Activated B cell treated with CpG ODN at 0.5 μM for 24 hours (primary cell): ENCODE data around the gene ZBTB33. TPM values are rescaled to one million over a fixed set of nuclear protein-coding genes. Genes with fewer than 3 reads are reported as not detected.

Source experiments
- ATAC-seq: fragments of 200-7000 bp; cut with Tn5 transposase; one replicate; pipeline ENCODE4 v1.10.0; 2021; ENCODE audit warnings: low read depth, mild to moderate bottlenecking, moderate library complexity
- CTCF ChIA-PET: fragments of 350-600 bp; sonication (Branson Sonifier 250); formaldehyde crosslinking; loops from one replicate; lab custom pipeline; 2021; ENCODE audit warnings: antibody characterized with exemption; lab: Charles Lee
- POLR2A ChIA-PET: fragments of 350-600 bp; sonication (Branson Sonifier 250); formaldehyde crosslinking; loops from one replicate; lab custom pipeline; 2021; ENCODE audit warnings: antibody characterized with exemption; lab: Charles Lee
- DNase-seq: peaks from one replicate; pipeline ENCODE4 v3.0.0; 2022
- H3K27ac Mint-ChIP-seq: one replicate; pipeline ENCODE4 v1.8.0; 2020; ENCODE audit warnings: mixed read lengths
- H3K27me3 Mint-ChIP-seq: one replicate; pipeline ENCODE4 v1.8.0; 2021; ENCODE audit warnings: mixed read lengths
- H3K36me3 Mint-ChIP-seq: one replicate; pipeline ENCODE4 v1.8.0; 2021; ENCODE audit warnings: low read depth, mixed read lengths
- H3K4me1 Mint-ChIP-seq: one replicate; pipeline ENCODE4 v1.8.0; 2021; ENCODE audit warnings: mixed read lengths
- H3K4me3 Mint-ChIP-seq: one replicate; pipeline ENCODE4 v1.8.0; 2020; ENCODE audit warnings: mild to moderate bottlenecking, mixed read lengths
- H3K9me3 Mint-ChIP-seq: one replicate; pipeline ENCODE4 v1.8.0; 2020; ENCODE audit warnings: mixed read lengths
- CTCF ChIP-seq: fragments of 200-600 bp; IDR thresholded peaks from one replicate; pipeline ENCODE4 v1.8.0; 2022; ENCODE audit warnings: antibody characterized with exemption, mild to moderate bottlenecking
- intact Hi-C: fragments of 100-400 bp; cut with micrococcal nuclease; formaldehyde crosslinking; loops from one replicate; pipeline ENCODE4 v1.15.1; 2024
- total RNA-seq: library from RNA; stranded (reverse); gene quantifications from 2 replicates; pipeline ENCODE4 v1.2.3, GENCODE V29; 2022

The ZBTB33 gene
- total RNA-seq, 1 donor from 2014 or later = 17.4 TPM

DNA sequence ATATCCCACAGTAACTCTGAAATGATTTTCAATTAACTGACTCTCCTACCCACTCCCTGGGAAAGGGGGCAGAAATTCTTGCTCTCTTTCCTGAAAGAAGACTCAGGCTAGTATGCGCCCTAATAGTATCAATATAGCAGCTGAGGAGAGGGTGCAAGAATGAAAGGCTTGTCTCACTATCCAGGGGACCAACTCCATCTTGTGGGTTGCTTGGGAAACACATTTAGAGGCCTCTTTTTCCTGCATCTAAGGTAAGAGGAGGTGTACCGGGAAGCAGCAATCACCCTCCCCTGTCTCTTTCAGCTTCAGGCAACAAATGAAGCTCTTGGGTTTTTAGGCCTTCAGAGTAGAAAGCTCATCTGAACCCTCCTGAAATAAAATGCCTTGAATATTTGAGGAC, 49.3 kb downstream of the ZBTB33 start:
- Mint-ChIP-seq H3K4me3 (no peak overlapping the region), H3K36me3 (no peaks in the 10 kb centered on the region), H3K9me3 (no peaks in the 10 kb centered on the region), H3K4me1 (peaks cover 38% of the 10 kb centered on the region), H3K27me3 (no peaks in the 10 kb centered on the region), H3K27ac (no peak overlapping the region)
- no peak for ATAC-seq
- ChIA-PET CTCF (no interaction called here), POLR2A (interaction anchor here (0.8 to 1.1 kb wide), 2 partner anchors 49 to 56 kb away, joined by 3 to 9 read pairs; no protein-coding TSS in a partner anchor)
- intact Hi-C loops = loop anchor here (5.0 to 10.0 kb wide), 2 partner anchors 455 to 833 kb away; partner anchors contain the start of gene SLC25A5
- no peak for TF ChIP-seq CTCF
- DNase-seq = no peak

DNA sequence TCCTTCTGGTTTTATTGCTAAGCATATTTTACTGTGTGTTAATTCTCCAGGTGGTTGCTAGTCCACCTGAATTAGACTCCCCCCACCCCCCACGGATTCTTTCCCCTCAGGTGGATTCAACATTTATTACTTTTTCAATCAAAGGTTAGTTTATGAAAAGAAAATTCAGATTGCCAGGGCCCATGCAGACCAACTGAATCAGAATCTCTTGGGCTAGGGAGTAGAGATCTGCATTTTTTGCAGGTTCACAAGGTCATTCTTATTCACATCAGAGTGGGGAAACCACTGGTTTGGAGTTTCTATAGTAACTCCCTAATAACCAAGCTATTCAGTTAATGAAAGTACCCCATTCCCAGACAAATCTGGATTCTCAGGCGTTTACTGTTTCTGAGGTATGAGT, 50.9 kb downstream of the ZBTB33 start:
- ChIA-PET CTCF (interaction anchor here (1.4 kb wide), 1 partner anchor 51 kb away, joined by 4 read pairs; no protein-coding TSS in a partner anchor), POLR2A (interaction anchor here (0.6 to 2.1 kb wide), 6 partner anchors 10 to 295 kb away, joined by 3 to 16 read pairs (median 4); partner anchors contain the start of genes TMEM255A and ZBTB33)
- Mint-ChIP-seq H3K9me3 (no peaks in the 10 kb centered on the region), H3K4me1 (peaks cover 36% of the 10 kb centered on the region), H3K36me3 (no peaks in the 10 kb centered on the region), H3K27ac (no peak overlapping the region), H3K4me3 (no peak overlapping the region), H3K27me3 (no peaks in the 10 kb centered on the region)
- no peak for TF ChIP-seq CTCF
- ATAC-seq (no peak), DNase-seq (no peak)
- intact Hi-C loops = loop anchor here (5.0 to 10.0 kb wide), 2 partner anchors 453 to 834 kb away; partner anchors contain the start of gene SLC25A5

DNA sequence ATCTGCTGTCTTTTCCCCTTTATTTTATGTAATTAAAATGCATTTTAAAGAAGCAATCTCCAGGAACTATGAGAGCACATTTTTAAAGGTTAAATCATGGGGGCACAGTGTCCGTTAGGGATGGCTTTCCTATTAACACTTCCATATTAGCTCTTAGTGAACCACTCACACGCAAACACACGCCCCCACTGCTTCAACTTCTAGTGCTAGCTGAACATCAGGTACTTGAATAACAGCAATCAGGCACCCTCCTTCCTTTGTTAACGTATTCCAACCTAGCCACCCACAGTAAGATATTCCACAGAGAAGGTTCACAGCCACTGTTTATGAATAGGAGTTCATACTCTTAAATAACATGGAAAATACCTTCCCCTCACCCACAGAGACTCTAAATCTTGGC, 51.3 kb downstream of the ZBTB33 start:
- no peak for DNase-seq
- intact Hi-C loops = loop anchor here (2.0 to 10.0 kb wide), 3 partner anchors 15 to 835 kb away; partner anchors contain the start of gene SLC25A5
- H3K27ac Mint-ChIP-seq = peak overlapping the region; percentile 62
- ChIA-PET POLR2A (interaction anchor here (0.6 to 2.1 kb wide), 7 partner anchors 10 to 1955 kb away, joined by 3 to 16 read pairs (median 3); partner anchors contain the start of genes TMEM255A and ZBTB33), CTCF (interaction anchor here (1.4 kb wide), 1 partner anchor 52 kb away, joined by 4 read pairs; no protein-coding TSS in a partner anchor)
- H3K9me3 Mint-ChIP-seq = no peaks in the 10 kb centered on the region
- no peaks in the 10 kb centered on the region for H3K36me3 Mint-ChIP-seq
- H3K4me3 Mint-ChIP-seq = peak overlapping the region; percentile 50
- peak; percentile 12 for ATAC-seq
- no peak for TF ChIP-seq CTCF
- H3K27me3 Mint-ChIP-seq = no peaks in the 10 kb centered on the region
- peaks cover 36% of the 10 kb centered on the region for H3K4me1 Mint-ChIP-seq

DNA sequence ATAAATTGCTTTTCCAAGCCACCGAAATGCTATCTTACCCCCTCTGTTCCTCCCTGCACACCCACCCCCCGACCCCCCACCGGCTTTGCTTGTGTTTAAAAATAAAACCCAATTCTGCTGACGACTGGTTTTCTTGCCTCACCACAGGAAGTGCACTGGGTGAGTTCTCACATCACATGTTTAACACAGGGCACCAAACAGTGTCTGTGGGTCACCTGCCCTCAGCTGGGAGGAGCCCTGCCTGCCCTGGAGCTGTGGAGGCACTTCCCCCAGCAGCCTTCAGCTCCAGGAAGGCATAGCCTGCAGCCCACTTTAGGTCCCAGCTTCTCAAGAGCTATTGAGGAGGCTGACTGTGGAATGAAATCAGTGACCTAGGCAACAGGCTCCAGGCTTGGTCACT, 51.8 kb downstream of the ZBTB33 start:
- ChIA-PET CTCF (interaction anchor here (1.4 kb wide), 1 partner anchor 52 kb away, joined by 4 read pairs; no protein-coding TSS in a partner anchor), POLR2A (interaction anchor here (0.6 to 2.1 kb wide), 5 partner anchors 9 to 1955 kb away, joined by 3 to 16 read pairs (median 3); partner anchors contain the start of genes TMEM255A and ZBTB33)
- ATAC-seq (peak; percentile 97), DNase-seq (peak; percentile 15)
- Mint-ChIP-seq H3K4me3 (peak overlapping the region; percentile 50), H3K4me1 (peaks cover 36% of the 10 kb centered on the region), H3K36me3 (no peaks in the 10 kb centered on the region), H3K27ac (peak overlapping the region; percentile 69), H3K9me3 (no peaks in the 10 kb centered on the region), H3K27me3 (no peaks in the 10 kb centered on the region)
- no peak for TF ChIP-seq CTCF
- intact Hi-C loops = loop anchor here (2.0 to 10.0 kb wide), 3 partner anchors 16 to 835 kb away; partner anchors contain the start of gene SLC25A5

- no peaks in the 10 kb centered on the region for H3K9me3 Mint-ChIP-seq
- H3K4me3 Mint-ChIP-seq = no peak overlapping the region
- DNase-seq (no peak), ATAC-seq (no peak)
- H3K27me3 Mint-ChIP-seq = no peaks in the 10 kb centered on the region
- H3K36me3 Mint-ChIP-seq = no peaks in the 10 kb centered on the region
- H3K4me1 Mint-ChIP-seq = peaks cover 37% of the 10 kb centered on the region
- no peak for TF ChIP-seq CTCF
- POLR2A ChIA-PET = interaction anchor here (1.0 kb wide), 1 partner anchor 17 kb away, joined by 3 read pairs; no protein-coding TSS in a partner anchor
- intact Hi-C loops = loop anchor here (5.0 to 10.0 kb wide), 2 partner anchors 451 to 837 kb away; partner anchors contain the start of gene SLC25A5
- CTCF ChIA-PET = no interaction called here
- H3K27ac Mint-ChIP-seq = peak overlapping the region; percentile 35
Observed at GRCh38 chrX:120304256-120304655, 53.6 kb downstream of the ZBTB33 start.
